NCI-H82 (cell line): ENCODE results near the gene PSAP.

Experiments used
- DNase-seq: peaks from one replicate; lab custom pipeline; 2025; lab: John Stamatoyannopoulos, UW

The PSAP gene

DNA sequence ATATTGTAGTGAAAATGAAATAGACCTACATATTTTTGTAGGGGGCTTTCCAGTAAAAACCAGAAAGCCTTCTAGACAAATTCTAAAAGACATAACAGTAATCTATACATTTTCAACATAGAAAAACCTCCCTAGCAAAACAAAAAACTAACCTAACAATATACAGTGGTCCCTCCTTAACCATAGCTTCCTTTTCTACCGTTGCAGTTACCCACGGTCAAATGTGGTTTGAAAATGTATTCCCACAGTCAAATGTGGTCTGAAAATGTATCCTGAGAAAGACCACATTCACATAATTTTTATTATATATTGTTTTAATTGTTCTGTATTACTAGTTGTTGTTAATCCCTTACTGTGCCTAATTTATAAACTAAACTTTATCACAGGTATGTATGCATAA lies 6.4 kb downstream of the PSAP start:
- DNase-seq, result no peak

DNA sequence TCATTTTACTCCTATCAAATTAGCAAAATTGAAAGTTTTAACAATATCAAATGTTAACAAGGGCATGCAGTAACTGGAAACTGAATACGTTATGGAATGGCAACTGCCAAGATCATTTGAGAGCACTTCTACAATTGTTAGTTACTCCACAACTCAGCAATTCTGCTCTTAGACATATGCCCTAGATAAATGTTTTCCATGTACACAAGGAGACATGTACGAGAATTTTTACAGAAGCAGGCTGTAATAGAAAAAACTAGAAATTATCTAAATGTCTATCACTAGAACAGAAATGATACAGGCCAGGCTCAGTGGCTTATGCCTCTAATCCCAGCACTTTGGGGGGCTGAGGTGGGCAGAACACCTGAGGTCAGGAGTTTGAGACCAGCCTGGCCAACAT lies 7.0 kb downstream of the PSAP start:
- no peak for DNase-seq

DNA sequence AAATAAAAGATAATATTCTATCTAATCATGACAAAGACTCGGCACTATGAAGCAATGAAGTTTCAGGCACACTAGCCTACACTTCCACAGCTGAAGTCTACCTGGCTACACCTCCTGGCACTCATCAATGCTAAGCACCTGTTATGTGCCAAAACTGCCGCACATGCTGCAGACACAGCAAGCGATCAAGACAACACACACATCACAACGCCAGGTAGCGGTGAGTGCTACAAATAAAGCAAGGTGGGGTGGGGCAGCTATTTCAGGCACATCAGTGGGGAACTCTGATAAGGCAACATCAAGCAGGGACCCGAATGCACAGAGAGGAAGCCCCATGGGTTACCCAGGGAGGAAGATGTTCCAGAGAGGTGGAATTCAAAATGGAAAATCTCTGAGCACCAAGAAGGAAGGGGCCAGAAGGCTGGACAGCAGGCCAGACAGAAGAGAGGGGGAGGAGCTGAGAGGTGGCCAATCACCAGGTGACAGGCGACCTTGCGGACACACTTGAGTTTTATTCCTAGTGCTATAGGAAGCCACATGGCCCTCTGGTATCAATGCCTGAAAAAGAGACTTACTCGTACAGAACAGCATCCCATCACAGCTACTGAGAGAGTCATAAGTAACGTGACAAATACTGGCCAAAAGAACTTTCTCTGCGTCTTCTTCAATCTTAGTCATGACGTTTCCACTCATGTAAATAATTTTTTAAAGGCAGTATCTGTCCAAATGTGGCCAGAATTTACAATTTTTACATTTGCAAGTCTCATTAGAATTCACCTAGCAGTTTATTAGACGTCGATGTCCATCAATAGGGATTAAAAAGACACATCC lies 8.0 kb downstream of the PSAP start:
- no peak for DNase-seq

DNA sequence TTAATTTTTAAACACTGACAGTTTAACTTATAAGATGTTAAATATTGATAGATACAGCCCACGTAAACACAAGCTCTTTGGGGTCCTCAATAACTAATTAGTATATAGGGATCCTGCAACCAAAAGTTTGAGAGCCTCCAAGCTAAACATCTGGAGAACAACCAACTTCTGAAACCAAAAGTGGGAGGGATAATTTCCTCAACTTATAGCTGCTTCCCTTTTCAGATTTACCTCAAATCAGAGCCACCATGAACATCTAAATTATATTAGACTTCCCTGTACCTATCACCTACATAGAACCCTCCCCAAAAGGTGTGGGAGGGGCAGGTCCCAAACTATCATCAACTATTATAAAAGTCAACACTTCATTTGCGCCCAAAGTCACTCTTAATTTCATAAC lies 8.6 kb downstream of the PSAP start:
- no peak for DNase-seq

DNA sequence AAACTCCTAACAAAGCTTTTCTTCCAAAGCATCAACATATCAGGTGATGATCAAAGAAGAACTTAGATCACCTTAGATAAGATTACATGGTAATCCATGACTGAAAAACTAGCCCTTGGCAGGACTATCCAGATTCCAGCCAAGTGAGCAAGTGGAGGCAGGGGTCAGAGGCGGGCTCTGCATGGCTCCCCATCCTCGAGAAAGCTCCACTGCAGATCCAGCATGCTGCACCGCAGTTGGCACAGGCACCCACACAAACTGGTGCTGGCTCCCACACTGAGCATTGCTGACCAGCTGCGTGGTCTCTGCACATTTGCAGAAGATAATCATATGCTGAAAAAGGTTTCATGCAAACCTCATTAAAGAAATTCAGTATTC lies 10.1 kb downstream of the PSAP start:
- no peak for DNase-seq

- DNase-seq, result peak; percentile 95
Measured at GRCh38 chr10:71840177-71840957, 10.7 kb downstream of the PSAP start.

GRCh38 chr10:71838264-71839211 lies 12.5 kb downstream of the PSAP start:
- peak; percentile 18 for DNase-seq

DNA sequence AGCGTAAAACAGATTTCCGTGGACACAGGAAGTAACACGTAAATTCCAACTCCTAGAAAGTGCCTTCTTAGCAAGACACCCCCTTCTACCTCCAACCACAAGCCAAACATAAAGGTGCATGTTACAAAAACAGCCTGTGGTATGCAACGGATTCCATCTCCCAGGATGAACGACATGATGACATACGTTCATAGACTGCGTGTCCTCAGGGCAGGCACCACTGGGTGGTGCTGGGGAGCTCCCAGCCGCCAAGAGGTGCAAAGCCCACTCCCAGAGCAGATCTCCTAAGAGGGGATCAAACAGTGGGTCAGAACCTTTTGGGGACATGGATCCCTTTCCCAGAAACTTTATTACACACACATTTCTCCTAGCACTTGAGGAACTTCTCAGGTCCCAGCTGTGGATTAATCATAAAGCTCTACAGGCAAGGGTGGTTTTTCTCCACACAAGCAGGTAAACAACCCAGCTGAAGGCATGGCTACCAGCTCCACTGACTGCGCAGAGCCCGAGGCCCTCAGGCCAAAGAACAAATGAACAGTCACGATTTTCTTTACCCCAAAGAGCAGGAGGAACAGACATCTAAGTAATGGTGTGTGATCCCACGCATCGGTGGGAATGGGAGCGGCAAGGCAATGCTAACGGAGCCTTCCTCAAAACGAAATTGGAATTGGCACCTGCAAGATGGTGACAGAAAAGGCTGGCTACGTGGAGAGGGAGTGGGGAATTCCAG lies 13.8 kb downstream of the PSAP start:
- DNase-seq, result peak; percentile 81

GRCh38 chr10:71836596-71836974 lies 14.5 kb downstream of the PSAP start:
- no peak for DNase-seq

DNA sequence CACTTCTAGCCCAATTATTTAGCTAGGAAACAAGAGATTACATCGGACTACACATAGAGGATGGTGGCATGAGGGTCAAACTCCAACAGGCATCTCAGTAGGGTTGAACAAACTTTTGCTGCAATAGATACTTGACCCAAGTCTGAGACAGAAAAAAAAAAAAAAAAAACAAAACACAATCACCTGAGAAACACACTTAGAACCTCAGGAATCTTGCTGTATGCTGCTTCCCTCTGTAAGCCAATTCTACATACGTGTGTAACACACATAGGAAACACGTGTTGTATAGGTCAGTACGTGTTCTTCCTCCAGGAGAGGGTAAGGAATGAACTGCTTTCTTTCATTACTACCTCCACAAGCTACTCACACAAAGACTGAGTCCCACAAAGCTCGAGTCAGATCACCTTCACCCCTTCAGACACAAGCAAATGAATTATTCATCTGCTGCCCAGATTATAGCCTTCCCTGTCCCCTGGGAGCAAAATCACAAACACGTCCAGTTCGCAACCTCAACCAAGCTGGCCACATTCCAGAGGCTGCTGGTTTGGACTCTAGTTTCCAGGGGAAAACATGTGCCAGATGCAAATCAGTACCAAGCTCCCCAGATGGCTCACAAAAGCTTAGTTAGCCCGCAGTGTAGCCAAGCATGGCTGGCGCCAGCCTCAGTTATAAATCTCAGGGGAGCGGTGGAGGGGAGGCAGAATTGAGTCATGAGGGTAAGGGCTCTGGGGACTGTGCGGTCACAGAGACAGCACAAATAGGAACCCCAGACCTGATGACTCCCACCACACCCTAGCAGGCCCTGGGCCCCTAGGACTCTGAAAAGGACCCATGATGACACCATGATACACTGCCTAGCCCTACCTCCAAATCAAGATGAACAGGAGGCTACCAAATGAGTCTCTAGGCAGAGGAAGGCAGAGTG lies 15.1 kb downstream of the PSAP start:
- peak; percentile 97 for DNase-seq

GRCh38 chr10:71834343-71834674 lies 16.7 kb downstream of the PSAP start:
- DNase-seq, result no peak

- DNase-seq, result no peak
Measured at GRCh38 chr10:71833451-71834342, 17.4 kb downstream of the PSAP start.

DNA sequence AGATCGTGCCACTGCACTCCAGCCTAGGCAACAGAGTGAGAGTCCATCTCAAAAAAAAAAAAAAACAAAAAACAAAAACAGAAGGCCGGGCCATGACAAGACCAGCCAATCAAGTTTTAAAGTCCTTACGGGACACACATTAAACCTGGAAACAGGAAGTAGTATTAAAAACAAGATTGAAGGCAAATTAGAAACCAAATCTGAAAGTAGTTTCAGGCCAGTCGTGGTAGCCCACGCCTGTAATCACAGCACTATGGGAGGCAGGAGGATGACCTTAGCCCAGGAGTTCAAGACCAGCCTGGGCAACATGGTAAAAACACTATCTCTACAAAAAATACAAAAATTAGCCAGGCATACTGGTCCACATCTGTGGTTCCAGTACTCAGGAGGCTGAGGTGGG lies 18.1 kb downstream of the PSAP start:
- DNase-seq, result no peak

GRCh38 chr10:71831646-71832552 lies 19.2 kb downstream of the PSAP start:
- no peak for DNase-seq

GRCh38 chr10:71830726-71831125 lies 20.3 kb downstream of the PSAP start:
- DNase-seq, result no peak

GRCh38 chr10:71829896-71830295 lies 21.2 kb downstream of the PSAP start:
- DNase-seq, result no peak

DNA sequence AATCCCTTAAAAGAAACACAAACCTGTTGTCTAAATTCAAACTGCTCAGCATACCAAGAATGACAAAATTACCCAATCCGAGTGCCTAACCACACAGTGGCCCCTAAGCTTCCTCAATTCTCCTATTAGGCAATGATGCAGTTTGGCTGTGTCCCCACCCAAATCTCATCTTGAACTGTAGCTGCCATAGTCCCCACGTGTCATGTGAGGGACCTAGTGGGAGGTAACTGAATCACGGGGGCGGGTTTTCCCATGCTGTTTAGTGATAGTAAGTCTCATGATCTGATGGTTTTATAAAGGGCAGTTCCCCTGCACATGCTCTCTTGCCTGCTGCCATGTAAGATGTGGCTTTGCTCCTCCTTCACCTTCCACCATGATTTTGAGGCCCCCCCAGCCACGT lies 21.9 kb downstream of the PSAP start:
- DNase-seq, result no peak

GRCh38 chr10:71828702-71829101 lies 22.3 kb downstream of the PSAP start:
- no peak for DNase-seq

DNA sequence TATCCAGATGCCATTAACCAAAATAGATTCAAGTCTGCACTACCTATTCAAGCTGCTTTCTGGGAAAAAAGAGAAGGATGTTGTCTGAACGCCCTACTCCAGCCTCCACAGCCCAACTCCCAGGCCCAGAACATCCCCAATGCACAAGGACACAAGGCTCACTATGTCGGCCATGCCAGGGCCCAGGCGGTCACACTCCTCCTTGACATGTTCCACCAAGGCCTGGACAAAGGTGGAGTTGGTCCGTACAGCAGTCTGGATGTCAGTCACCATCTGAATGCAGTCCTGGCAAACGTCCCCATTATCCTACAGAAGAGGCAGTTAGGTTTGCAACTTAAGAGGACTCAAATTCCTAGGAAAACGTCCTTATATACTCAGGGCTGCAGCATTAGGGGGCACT lies 23.2 kb downstream of the PSAP start:
- no peak for DNase-seq
